Measurements from ENCODE around the gene KPTN. TPM values are rescaled to one million over a fixed set of nuclear protein-coding genes. Genes with fewer than 3 reads are reported as not detected.

The KPTN gene
- total and polyA plus RNA-seq, 2 of the 13 experiments (the other 11 are each of a cell fraction or from before 2014, with no cell fraction given), result 9.1 to 13.3 TPM

GRCh38 chr19:47471733-47472457 lies 12.1 kb downstream of the KPTN start, which contains the start of gene SLC8A2 (continued):
- TF ChIP-seq BRD4 (CRISPR knock-in tag; IDR thresholded peaks at IDR 0.05), result no peak
- TF ChIP-seq NAIF1 (CRISPR knock-in tag; IDR thresholded peaks at IDR 0.05; ENCODE audit: borderline replicate concordance), result no peak
- no peak for TF ChIP-seq ZNF33A (CRISPR knock-in tag; IDR thresholded peaks at IDR 0.05; ENCODE audit: borderline replicate concordance)
- TF ChIP-seq CC2D1A (CRISPR knock-in tag; IDR thresholded peaks at IDR 0.05), result no peak
- TF ChIP-seq ZNF101 (CRISPR knock-in tag; IDR thresholded peaks at IDR 0.05; ENCODE audit: borderline replicate concordance, low read depth), result no peak
- TF ChIP-seq ZNF775 (CRISPR knock-in tag; IDR thresholded peaks at IDR 0.05; ENCODE audit: borderline replicate concordance), result no peak
- TF ChIP-seq AFF4 (CRISPR knock-in tag; IDR thresholded peaks at IDR 0.05), result no peak
- no peak for TF ChIP-seq DR1 (CRISPR knock-in tag; IDR thresholded peaks at IDR 0.05)
- no peak for TF ChIP-seq ZNF616 (CRISPR knock-in tag; IDR thresholded peaks at IDR 0.05; ENCODE audit: low read depth)
- TF ChIP-seq PBX3 (CRISPR knock-in tag; IDR thresholded peaks at IDR 0.05; ENCODE audit: borderline replicate concordance), result no peak
- no peak for TF ChIP-seq ZNF710 (CRISPR knock-in tag; IDR thresholded peaks at IDR 0.05; ENCODE audit: borderline replicate concordance)
- TF ChIP-seq HOMEZ (CRISPR knock-in tag; IDR thresholded peaks at IDR 0.05; ENCODE audit: low read depth), result no peak
- TF ChIP-seq IRF1 (CRISPR knock-in tag; IDR thresholded peaks at IDR 0.05; ENCODE audit: low read depth), result no peak
- TF ChIP-seq NFIB (CRISPR knock-in tag; IDR thresholded peaks at IDR 0.05; ENCODE audit: borderline replicate concordance), result no peak
- TF ChIP-seq ZGPAT (CRISPR knock-in tag; IDR thresholded peaks at IDR 0.05), result 0 out of 2 replicates have a peak, but pooled peaks have one; percentile 30
- TF ChIP-seq CBFB (CRISPR knock-in tag; IDR thresholded peaks at IDR 0.05), result no peak
- 0 out of 2 replicates have a peak, but pooled peaks have one; percentile 35 for TF ChIP-seq ZMAT3 (CRISPR knock-in tag; conservative IDR thresholded peaks at IDR 0.05)
